Stimulated activated CD8-positive, alpha-beta memory T cell treated with anti-CD3 and anti-CD28 coated beads, Interleukin-12 subunit alpha, Interleukin-12 subunit beta, amount 100 ng/mL, for 1 hour (primary cell): ENCODE results near the gene MDH1B.
"Not testable (repeated sequence)": the region's sequence is repeated elsewhere in the genome, so short reads cannot be mapped to it uniquely, and the experiment has no call there.

ENCODE experiments used
- DNase-seq: peaks from one replicate; pipeline ENCODE4 v3.0.0-alpha.2; 2020; ENCODE audit warnings: low read depth

MDH1B gene

GRCh38 chr2:206766057-206766930 is 1.2 kb upstream of the MDH1B start:
- DNase-seq = no peak

DNA sequence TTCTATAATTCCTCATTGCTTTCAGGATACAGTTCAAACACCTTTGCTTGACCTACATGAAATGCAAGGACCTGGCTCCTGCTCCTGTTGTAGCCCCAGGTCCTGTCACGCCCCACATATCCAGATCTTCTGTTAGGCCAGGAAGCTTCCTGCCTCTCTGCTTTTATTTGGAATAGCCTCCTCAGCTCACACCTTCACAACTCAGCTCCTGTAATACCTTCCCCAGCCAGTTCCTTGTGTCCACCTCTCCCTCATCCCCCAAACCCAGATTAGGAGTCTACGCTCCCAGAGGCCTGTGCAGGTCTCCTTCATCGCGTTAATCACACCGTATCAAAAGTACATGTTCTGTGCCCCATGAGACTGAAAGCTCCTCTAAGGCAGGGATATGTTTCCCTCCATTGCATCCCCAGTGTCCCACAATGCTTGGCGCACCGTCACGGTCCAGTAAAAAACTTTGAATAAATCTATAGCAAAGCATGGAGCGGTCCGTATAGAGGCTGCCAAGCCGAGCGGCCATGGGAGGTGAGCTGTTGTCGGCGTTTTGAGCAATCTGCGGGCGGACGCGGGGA is 371 bp downstream of the MDH1B start:
- DNase-seq = no peak

DNA sequence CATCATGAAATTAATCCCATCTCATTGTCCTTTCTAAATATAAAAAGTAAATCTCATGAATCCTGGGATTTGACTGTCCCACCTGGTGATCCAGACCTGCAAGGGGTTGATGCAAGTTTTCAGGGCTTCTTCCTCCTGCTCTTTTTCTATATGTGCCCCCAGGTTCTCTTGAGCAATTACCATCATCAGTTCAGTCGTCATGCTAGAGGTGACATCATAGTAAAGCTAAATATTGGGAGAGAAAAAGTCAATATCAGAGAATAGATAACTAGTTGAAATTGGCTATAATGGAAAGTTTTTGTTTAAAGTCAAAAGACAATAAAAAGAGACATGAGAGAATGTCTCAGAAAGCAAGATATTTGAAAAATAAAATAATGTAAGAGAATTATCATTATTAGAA is 8.3 kb downstream of the MDH1B start:
- DNase-seq = no peak

DNA sequence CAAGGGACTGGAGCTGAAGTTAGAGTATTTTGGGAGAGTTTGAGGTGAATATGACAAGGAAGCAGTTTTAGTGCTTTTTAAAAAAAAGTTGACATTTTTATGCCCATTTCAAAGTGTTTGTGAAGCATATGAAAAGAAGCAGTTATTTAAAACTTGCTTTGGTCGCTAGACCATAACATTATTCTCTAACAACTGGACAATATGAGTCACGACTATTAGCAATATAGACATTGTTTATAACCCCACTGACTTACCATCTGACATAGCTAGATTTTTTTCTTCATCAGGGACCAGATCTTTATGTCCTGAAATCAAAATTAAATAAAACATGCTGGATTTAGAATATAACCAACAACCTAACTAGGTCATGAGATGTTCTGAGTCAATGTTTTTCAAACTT is 24.3 kb downstream of the MDH1B start:
- no peak for DNase-seq

GRCh38 chr2:206739271-206739670 is 25.9 kb downstream of the MDH1B start:
- DNase-seq = no peak

DNA sequence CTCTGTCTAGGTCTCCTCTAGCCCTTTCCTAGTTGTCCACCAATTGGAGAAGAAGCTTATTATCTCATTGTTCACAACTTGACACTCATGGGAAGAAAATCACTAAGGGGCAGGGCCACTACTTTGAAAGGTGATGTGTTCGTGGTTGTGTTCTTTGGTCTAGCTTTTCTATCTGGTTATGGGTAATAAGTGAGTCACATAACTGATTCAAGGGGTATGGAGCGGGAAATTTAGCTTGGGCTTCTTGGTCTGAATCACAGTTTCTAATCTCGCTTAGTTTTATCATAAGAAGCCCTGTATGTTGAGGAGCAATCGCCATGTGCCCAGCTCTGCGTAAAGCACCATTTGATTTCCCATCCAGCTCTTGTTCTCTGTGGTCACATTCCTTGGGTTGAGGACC is 28.2 kb downstream of the MDH1B start:
- DNase-seq = no peak

DNA sequence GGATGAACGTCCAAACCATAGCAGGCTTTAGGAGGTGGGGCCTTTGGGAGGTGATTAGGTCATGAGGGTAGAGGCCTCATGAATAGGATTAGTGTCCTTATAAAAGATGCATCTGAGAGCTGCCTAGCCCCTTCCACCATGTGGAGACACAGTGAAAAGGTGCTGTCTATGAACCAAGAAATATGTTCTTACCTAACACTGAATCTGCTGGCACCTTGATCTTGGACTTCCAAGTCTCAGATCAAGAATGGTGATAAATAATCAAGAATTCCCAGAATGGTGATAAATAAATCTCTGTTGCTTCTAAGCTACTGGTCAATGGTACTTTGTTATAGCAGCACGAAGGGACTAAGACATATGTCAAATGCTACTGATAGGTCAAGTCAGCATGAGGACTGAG is 31.8 kb downstream of the MDH1B start:
- DNase-seq = no peak

DNA sequence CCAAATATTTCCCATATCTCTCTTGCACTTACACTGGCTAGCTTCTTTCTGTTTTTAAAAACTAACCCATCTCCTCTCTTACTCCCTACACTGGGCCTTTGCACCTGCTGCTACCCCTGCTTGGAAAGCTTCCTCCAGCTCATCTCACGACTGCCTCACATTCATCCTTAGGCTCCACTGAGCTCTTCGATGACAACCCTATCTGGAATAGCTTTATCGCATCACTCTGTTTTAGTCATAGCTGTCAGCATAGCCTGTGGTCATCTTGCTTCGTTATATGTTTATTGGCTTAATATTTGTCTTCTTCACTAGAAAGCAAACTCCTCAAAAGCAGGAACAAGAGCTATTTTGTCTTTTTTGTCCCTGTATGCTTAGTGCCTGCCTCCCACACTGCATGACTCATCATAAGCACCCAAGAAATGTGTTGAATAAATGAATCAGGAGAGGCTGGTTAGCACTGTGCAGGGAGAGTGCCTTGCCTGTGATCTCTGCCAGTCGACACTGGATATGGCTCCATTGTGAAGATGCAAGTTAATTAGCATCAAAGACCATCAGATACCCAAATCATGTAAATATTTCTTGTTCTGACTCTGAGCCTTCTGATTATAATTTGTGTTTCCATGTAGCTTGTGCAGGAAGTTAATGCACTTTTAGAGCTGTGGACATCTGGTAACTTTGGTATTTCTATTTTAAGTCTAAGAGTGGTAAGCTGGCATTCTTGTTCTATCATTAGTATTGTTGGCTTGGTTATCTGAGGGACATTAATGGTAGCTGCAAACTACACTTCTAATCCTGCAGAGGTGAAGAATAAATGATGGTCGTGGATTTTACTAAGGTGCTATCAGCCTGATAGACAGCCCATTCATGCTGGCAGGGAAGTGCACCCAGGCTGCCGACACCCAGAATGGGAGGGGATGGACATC is 36.6 kb downstream of the MDH1B start:
- no peak for DNase-seq

GRCh38 chr2:206727287-206727686 is 37.8 kb downstream of the MDH1B start:
- no peak for DNase-seq

DNA sequence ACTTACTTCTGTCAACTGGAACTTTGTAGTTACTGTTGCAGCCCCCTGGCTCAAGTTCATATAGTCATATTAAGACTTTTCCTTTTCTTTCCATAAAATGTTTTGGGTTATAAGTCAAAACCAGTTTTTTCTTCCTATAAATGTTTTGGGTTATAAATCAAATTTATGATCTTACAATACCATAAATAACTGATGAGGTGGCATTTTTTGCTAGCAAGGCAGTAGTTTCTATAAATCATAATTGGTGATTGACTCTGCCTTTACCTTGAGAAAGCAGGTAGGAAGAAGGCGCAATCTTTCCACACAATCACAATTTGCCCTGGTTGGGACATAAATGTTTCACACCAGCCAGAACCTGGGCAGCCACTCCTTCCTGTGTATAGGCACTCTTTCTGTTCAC is 41.8 kb downstream of the MDH1B start:
- DNase-seq = no peak

GRCh38 chr2:206721256-206721920 is 43.7 kb downstream of the MDH1B start:
- no peak for DNase-seq

GRCh38 chr2:206718296-206718695 is 46.8 kb downstream of the MDH1B start, which contains the start of gene DYTN:
TSS of gene DYTN (minus strand) at chr2:206718396. CDS start at chr2:206718279, 117 bp downstream.
- no peak for DNase-seq

GRCh38 chr2:206716623-206717022 is 48.5 kb downstream of the MDH1B start:
- DNase-seq = no peak

DNA sequence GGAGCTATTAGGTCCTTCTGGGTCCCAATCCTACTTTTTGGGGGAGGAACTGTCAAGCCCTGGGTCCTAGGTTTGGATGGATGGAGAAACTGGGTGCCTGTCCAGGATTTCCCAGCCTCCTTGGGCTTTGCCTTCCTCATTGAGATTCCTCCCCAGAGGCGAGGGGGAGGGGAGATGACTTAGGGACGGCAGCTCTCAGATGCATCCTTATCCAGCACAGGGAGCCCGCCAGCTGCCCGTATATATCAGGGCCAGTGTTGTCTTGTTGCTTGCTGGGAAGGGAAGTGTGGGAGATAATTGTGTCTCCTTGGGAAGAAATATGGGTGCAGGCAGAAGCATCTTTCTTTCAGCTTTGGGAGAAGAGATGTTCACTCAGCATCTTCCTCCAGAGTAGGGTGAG is 49.9 kb downstream of the MDH1B start:
- DNase-seq = not testable (repeated sequence)

DNA sequence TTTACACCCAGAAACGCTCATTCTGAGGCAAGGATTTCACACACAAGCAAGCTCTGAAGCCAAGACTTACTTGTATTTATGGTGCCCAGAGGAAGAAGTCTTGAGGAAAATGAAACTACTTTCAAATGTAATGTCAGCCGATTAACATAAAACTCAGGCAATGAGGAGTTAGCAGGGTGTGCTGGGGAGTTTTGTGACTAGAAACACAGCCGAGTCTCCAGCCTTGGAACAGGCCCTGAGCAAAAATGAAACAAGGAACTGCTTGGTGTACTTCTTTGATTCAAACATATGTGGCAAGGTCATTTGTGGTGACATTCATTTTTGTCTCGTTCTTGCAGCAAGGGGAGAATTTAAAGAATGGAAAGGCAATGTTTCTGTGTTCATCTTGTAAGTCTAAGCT is 51.4 kb downstream of the MDH1B start:
- DNase-seq = no peak

- DNase-seq = no peak
Observed at GRCh38 chr2:206708286-206708685, 56.8 kb downstream of the MDH1B start.

GRCh38 chr2:206707164-206707701 is 57.9 kb downstream of the MDH1B start:
- DNase-seq = no peak

DNA sequence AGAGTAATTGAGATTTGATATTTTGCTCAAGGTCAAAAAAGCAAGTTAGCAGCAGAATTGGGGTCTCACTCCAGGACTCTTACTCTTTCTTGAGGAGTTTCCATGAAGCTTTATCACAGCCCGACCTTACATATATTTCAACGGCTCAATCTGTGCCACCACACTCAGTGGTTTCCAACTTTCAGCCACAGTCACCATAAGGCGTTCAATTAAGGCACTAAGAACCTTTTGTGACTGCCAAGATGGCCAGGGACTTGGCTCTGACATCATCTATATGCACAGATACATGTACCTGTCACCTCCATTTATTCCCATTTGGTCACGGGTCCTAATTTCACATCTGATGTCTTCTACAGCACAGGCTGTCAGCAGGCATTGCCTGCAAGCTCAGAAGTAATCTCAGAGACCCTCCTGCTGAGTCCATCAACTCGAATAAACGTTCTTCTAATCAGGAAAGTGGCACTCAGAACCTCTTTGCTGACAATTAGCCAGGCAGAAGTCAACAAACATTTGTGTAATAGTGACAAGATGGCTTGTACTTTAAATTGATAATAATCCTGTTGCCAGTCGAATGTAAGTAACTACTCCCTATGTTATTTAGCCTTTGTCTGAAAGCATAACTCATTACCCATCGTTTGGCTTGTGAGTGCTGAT is 63.0 kb downstream of the MDH1B start:
- DNase-seq = no peak

- DNase-seq = no peak
Observed at GRCh38 chr2:206700156-206700555, 65.0 kb downstream of the MDH1B start.

DNA sequence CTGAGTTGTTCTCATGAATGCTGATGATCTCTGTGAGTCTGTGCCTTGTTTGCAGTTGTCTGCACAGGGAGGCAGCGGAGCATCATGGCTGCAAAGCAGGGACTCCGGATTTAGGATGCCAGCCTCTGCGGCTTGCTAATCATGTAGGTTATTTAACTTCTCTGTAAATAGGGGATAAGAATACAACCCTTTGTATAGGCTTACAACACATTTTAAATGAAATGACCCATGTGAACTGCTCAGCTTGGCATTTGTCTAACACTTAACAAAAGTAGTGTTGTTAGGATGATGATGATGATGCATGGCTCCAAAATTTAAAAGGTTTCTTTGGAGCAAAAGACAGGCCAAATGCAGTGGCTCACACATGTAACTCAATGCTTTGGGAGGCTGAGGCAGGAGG is 66.3 kb downstream of the MDH1B start:
- no peak for DNase-seq

DNA sequence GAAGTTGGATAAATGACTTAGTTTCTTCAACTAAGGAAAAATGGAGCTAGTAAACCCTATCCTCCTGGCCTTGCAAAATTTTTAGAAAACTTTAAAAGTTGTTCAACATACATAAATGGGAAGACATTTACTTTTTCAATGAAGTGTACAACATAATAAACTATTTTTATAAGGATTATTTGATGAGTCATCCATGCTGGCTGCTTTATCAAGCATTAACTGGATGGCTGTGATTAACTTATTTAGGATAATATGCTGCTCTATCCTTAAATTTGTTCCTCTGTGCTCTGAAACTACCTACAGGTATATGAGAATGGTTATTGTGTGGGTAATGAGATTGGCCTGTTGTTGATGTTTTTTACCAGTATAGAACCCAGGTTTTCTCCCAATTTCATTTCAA is 68.2 kb downstream of the MDH1B start:
- DNase-seq = no peak
